ENCODE results near the gene DSP.

DNA sequence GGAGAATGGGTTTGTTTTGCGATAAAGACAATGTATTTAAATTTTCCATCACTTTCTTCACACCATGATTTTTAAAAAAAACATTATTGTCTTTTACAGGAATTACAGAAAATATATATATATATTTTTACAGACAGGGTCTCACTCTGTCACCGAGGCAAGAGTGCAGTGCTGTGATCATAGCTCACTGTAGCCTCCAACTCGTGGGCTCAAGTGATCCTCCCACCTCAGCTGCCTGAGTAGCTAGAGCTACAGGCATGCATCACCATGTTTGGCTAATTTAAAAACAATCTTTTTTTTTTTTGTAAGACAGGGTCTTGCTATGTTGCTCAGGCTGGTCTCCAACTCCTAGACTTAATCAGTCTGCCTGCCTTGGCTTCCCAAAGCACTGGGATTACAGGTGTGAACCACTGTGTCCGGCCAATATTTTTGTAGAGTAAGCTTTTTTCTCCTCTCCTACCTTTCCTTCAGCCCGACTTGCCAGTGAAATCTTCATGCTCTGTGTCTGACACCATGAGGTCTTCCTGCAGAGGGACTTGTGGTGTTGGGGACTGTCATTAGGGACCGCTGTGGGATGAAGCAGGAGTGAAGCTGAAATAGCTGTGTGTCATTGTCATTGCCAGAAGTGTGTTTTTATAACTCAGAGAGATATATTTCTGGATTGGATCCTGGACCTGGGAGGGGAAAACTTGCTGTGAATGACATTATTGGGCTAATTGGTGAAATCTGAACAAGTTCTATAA is 13.2 kb downstream of the DSP start:
- TF ChIP-seq, protein P1, sequence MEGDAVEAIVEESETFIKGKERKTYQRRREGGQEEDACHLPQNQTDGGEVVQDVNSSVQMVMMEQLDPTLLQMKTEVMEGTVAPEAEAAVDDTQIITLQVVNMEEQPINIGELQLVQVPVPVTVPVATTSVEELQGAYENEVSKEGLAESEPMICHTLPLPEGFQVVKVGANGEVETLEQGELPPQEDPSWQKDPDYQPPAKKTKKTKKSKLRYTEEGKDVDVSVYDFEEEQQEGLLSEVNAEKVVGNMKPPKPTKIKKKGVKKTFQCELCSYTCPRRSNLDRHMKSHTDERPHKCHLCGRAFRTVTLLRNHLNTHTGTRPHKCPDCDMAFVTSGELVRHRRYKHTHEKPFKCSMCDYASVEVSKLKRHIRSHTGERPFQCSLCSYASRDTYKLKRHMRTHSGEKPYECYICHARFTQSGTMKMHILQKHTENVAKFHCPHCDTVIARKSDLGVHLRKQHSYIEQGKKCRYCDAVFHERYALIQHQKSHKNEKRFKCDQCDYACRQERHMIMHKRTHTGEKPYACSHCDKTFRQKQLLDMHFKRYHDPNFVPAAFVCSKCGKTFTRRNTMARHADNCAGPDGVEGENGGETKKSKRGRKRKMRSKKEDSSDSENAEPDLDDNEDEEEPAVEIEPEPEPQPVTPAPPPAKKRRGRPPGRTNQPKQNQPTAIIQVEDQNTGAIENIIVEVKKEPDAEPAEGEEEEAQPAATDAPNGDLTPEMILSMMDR (IDR thresholded peaks at IDR 0.05 in 8 of 11, conservative IDR thresholded peaks at IDR 0.05 in 3 of 11): no peak
- no peak for TF ChIP-seq POLR2AphosphoS5 (IDR thresholded peaks at IDR 0.05)

Measured in spleen (tissue), 7 donors.